Testis (tissue), 2 donors: Measurements from ENCODE around the gene ATG2A.

Experiments used
- POLR2A ChIP-seq: fragments of 450-650 bp; IDR thresholded peaks from one replicate; pipeline ENCODE4 v1.6.1; 2017; ENCODE audit warnings: antibody characterized with exemption, mild to moderate bottlenecking, moderate library complexity
- TF ChIP-seq, protein P1 (sequence below), 3 experiments: fragments of 450-650 bp in 2 of 3; fragments of 200-600 bp in 1 of 3; sonication (generic) in 1 of 3; IDR thresholded peaks; one replicate each; pipeline ENCODE4 v1.5.1; 2016 to 2019; ENCODE audit warnings: antibody characterized with exemption in 3 of 3, mild to moderate bottlenecking in 2 of 3, moderate library complexity in 1 of 3

- no peak for TF ChIP-seq POLR2A
- TF ChIP-seq, protein P1, sequence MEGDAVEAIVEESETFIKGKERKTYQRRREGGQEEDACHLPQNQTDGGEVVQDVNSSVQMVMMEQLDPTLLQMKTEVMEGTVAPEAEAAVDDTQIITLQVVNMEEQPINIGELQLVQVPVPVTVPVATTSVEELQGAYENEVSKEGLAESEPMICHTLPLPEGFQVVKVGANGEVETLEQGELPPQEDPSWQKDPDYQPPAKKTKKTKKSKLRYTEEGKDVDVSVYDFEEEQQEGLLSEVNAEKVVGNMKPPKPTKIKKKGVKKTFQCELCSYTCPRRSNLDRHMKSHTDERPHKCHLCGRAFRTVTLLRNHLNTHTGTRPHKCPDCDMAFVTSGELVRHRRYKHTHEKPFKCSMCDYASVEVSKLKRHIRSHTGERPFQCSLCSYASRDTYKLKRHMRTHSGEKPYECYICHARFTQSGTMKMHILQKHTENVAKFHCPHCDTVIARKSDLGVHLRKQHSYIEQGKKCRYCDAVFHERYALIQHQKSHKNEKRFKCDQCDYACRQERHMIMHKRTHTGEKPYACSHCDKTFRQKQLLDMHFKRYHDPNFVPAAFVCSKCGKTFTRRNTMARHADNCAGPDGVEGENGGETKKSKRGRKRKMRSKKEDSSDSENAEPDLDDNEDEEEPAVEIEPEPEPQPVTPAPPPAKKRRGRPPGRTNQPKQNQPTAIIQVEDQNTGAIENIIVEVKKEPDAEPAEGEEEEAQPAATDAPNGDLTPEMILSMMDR (IDR thresholded peaks at IDR 0.05), result no peak
Measured at GRCh38 chr11:64888406-64888728, 28.6 kb downstream of the ATG2A start.
